Measurements from ENCODE around the gene ASPRV1.

- TF ChIP-seq POLR2AphosphoS5 (IDR thresholded peaks at IDR 0.05; ENCODE audit: low read depth, low read length) = no peak
- TF ChIP-seq TAF1 (IDR thresholded peaks at IDR 0.05; ENCODE audit: borderline replicate concordance, low read depth, low read length) = no peak
Measured at GRCh38 chr2:69948032-69948962, 13.1 kb downstream of the ASPRV1 start.

Data from GM12892 (cell line).